IPS-11a (cell line): ENCODE measurements around the gene LIFR.

Experiments
- H3K4me3 ChIP-seq: one replicate; pipeline ENCODE4 v1.5.1; 2013; ENCODE audit warnings: low read depth, low read length, control low read depth

LIFR gene

DNA sequence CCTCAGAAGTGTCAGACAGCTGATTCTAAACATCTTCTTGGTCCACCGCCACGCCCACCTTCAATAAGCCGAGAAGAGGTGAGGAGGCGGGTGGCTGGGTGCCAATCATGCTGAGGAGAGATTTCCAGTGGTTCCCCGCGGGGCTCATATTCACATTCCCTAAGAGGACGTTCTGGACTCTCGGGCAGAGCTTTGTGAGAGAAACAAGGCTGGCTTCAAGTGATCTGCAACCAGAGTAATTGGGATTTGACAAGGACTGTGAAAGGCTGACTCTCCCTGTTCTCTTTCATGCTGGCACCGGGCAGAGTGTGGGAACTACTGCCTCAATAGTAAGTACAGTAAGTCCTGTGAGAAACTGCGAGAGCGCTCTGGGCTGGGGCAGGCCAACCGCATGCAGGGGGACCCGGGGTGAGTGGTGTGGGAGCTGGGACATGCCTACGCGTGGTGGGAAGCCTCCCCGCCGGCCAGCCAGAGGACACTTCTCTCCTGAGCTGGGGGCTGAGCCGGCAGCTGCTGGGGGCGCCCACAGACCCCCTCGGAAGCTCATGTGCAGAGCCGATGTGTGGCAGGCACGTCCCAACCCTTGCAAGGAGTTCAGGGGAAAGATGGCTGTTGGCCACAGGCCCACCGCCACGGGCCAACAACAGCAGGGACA is 110.9 kb downstream of the LIFR start:
- no peak overlapping the region for H3K4me3 ChIP-seq

DNA sequence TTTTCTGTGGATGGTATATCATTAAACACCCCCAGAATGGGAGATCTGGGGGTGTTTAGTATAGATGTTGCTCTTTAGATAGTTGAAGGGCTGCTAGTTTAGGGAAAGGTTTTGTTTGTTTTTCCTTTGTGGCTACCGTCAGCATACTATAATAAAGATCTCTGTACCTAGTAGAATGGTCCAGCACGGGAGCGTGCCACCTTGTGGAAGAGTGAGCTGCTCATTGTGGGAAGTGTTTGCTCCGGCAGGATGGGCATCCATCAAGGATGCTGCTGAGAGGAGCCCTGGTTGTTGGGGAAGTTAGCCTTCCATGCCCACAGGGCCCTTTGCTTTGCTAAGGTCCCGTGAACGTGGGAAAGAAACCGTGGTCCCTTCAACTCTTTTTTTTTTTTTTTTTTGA is 113.1 kb downstream of the LIFR start:
- no peak overlapping the region for H3K4me3 ChIP-seq

DNA sequence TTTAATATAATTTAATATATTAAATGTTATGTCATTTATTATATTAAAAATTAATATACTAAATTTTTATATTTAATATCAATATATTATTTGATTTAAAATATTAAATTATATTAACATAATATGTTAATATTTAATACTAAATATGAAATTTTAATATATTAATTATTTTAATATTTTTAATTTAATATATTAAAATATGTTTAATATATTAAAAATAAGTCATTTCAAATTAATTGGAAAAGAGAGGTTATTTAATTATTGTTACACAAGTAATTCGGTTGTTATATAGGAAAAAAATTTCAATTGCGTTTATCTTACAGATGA is 114.2 kb downstream of the LIFR start:
- no peak overlapping the region for H3K4me3 ChIP-seq

GRCh38 chr5:38441453-38442246 is 114.8 kb downstream of the LIFR start:
- H3K4me3 ChIP-seq, result no peak overlapping the region

DNA sequence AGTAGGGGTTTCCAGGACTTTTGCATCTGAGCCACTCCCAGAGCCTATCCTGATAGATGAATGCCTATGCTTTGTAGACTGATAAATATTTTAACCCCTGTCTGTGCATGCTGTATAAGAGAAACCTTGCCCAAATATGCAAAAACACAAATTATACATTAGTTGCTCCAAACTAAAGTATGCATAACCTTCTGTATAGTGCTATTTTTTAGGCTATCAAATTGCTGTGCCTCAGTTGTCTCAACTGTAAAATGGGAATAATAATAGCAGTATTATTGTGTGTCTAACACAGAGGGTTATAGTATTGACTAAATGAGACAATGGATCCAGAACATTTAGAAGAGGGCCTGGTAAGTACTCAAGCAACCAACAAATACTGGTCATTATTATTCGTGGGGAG is 117.7 kb downstream of the LIFR start:
- H3K4me3 ChIP-seq, result no peak overlapping the region

- H3K4me3 ChIP-seq, result no peak overlapping the region
These were observed 121.3 kb downstream of the LIFR start for GRCh38 chr5:38434966-38435705.

DNA sequence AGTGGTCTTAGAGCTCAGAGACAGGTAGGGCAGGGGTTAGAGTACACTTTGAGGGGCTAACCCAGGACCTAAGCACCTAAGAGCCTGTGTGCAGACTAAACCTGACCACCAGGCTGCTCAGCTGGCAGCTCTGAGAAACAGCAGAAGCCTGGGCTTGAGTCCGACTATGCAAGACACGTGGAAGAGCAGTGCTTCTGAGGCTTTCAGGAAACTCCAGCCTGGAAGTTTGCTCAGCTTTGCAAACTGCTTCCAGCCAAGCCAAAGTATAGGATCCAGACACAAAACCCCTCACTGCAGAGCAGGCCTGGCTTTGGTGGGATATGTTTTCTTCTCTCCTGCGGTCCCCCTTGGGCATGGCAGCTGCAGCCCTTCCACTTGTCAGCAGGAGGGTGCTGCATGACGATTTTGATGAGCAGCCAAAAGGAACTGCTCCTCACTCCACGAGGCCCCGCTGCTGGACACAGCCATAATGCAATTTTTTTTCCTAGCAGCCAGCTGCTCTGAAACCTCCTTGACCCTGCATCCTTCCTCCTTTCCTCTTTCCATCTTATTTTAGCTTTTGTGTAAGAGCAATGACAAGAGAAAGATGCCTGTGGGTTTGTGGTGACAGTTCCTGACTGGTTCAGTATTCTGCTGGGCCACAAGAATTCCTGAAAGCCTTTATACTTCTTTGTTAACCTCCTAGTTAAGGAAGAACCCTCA is 123.1 kb downstream of the LIFR start:
- H3K4me3 ChIP-seq, result no peak overlapping the region

DNA sequence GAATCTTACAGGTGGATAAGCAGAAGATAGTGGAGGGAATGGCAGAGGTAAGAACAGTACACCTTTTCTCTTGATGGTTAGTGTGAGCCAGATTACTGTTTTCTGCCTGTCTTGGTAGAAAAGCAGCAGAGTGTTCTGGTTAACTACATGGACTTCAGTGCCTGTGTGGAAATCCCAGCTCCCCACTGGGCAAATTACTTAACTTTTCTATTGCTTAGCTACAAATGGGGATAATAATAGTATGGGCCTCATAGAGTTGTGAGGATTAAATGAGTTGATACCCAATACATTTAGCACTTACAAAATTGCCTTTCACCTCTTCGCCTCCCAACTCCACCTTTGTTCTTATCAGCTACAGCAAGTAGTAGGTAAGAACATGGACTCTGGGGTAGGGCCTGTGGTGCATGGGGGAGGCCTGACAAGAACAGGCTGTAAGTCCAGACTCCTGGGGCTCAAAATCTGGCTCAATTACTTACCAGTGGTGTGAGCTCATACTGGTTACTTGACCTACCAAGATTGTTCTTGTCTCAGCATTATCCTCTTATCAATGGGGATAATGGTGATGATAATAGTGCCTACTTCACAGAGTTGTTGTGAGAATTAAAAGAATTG is 125.1 kb downstream of the LIFR start:
- H3K4me3 ChIP-seq, result no peak overlapping the region

- no peak overlapping the region for H3K4me3 ChIP-seq
These were observed 129.2 kb downstream of the LIFR start for GRCh38 chr5:38426986-38427950.

DNA sequence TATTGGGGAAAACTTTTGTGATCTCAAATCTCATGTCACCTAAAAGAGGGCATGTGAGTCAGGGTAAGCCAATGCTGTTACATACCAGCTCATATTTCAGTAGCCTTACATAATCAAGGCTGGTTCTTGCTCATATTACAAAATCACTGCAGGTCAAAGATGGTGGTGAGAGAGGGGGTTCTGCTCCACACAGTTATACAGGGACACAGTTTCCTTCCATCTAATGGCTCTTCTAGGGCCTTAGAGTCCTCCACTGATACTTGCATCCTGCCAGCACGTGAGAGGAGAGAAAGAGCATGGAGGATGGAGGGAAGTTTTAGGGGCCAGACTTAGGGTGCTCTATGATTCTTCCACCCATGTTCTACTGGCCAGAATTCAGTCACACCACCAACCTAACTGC is 130.0 kb downstream of the LIFR start:
- no peak overlapping the region for H3K4me3 ChIP-seq
